GM18502 (cell line): ENCODE data around the gene WDR59.

Experiments used
- ATAC-seq: cut with Tn5 transposase; IDR thresholded peaks from one replicate; pipeline ENCODE4 v1.9.1; 2021; ENCODE audit warnings: mild to moderate bottlenecking; ENCODE audit not compliant: unreplicated experiment, poor library complexity

WDR59 gene

GRCh38 chr16:74984194-74984528 lies 762 bp downstream of the WDR59 start:
- ATAC-seq = no peak

GRCh38 chr16:74982256-74982655 lies 2.7 kb downstream of the WDR59 start:
- ATAC-seq = no peak

- ATAC-seq = no peak
Observed at GRCh38 chr16:74975591-74975990, 9.3 kb downstream of the WDR59 start.

GRCh38 chr16:74973304-74973703 lies 11.6 kb downstream of the WDR59 start:
- no peak for ATAC-seq

GRCh38 chr16:74954763-74955162 lies 30.2 kb downstream of the WDR59 start:
- ATAC-seq = no peak

- ATAC-seq = no peak
Observed at GRCh38 chr16:74951681-74952080, 33.2 kb downstream of the WDR59 start.

GRCh38 chr16:74951206-74951605 lies 33.7 kb downstream of the WDR59 start:
- no peak for ATAC-seq

GRCh38 chr16:74950511-74950910 lies 34.4 kb downstream of the WDR59 start:
- no peak for ATAC-seq

- no peak for ATAC-seq
Observed at GRCh38 chr16:74949309-74949708, 35.6 kb downstream of the WDR59 start.

- ATAC-seq = no peak
Observed at GRCh38 chr16:74944466-74944865, 40.5 kb downstream of the WDR59 start.

GRCh38 chr16:74942977-74943918 lies 41.7 kb downstream of the WDR59 start:
- no peak for ATAC-seq

- ATAC-seq = no peak
Observed at GRCh38 chr16:74942566-74942965, 42.4 kb downstream of the WDR59 start.

- no peak for ATAC-seq
Observed at GRCh38 chr16:74939688-74940087, 45.2 kb downstream of the WDR59 start.

- ATAC-seq = peak; percentile 95
Observed at GRCh38 chr16:74936902-74937560, 47.9 kb downstream of the WDR59 start.

GRCh38 chr16:74931445-74931844 lies 53.5 kb downstream of the WDR59 start:
- ATAC-seq = no peak

- ATAC-seq = no peak
Observed at GRCh38 chr16:74929636-74930035, 55.3 kb downstream of the WDR59 start.

GRCh38 chr16:74926805-74927204 lies 58.1 kb downstream of the WDR59 start:
- ATAC-seq = no peak

- ATAC-seq = no peak
Observed at GRCh38 chr16:74923766-74924460, 61.0 kb downstream of the WDR59 start.

GRCh38 chr16:74922150-74923138 lies 62.5 kb downstream of the WDR59 start:
- no peak for ATAC-seq

- ATAC-seq = no peak
Observed at GRCh38 chr16:74921051-74921450, 63.9 kb downstream of the WDR59 start.
